HFF-Myc (cell line): ENCODE results near the gene CLMN.

Experiments used
- DNase-seq: peaks from one replicate; pipeline ENCODE4 v3.0.0-alpha.2; 2011; ENCODE audit warnings: low read depth; ENCODE audit errors: extremely low read depth
- H3K4me3 ChIP-seq: replicated peaks from 2 replicates; pipeline ENCODE4 v1.5.1; 2011; ENCODE audit warnings: low read depth, mild to moderate bottlenecking, control low read depth, low read length
- CTCF ChIP-seq: IDR thresholded peaks from 2 replicates; pipeline ENCODE4 v1.5.1; 2012; ENCODE audit warnings: mild to moderate bottlenecking, low read depth, low read length, control low read depth; ENCODE audit errors: missing control alignments

The CLMN gene

GRCh38 chr14:95132760-95133159 is 186.9 kb downstream of the CLMN start:
- no peak for TF ChIP-seq CTCF
- no peak overlapping the region for H3K4me3 ChIP-seq
- DNase-seq = no peak
